Panc1 (cell line): ENCODE results near the gene PRKCA.

Experiments used
- CTCF ChIP-seq: fragments of 450-650 bp; IDR thresholded peaks from 2 replicates; pipeline ENCODE4 v1.5.1; 2017; ENCODE audit warnings: mild to moderate bottlenecking
- REST ChIP-seq, 2 experiments: IDR thresholded peaks; 2 replicates each; pipeline ENCODE4 v1.6.1; 2011 to 2012; ENCODE audit warnings: low read depth in 2 of 2, control low read depth in 1 of 2, low read length in 1 of 2, mild to moderate bottlenecking in 1 of 2, moderate library complexity in 1 of 2; ENCODE audit not compliant: insufficient read depth in 1 of 2
- SIN3A ChIP-seq: IDR thresholded peaks from 2 replicates; pipeline ENCODE4 v1.6.1; 2012; ENCODE audit warnings: low read depth, mild to moderate bottlenecking, low read length, moderate library complexity, borderline replicate concordance; ENCODE audit not compliant: insufficient read depth

GRCh38 chr17:66570447-66571195, 268.2 kb downstream of the PRKCA start:
- no peak for TF ChIP-seq CTCF
- TF ChIP-seq REST (IDR thresholded peaks at IDR 0.05; ENCODE audit: insufficient read depth in 1 of 2, low read depth in 2 of 2, low read length in 1 of 2) = no peak
- TF ChIP-seq SIN3A = no peak
